Fibroblast of peridontal ligament (primary cell): Measurements from ENCODE around the gene PPHLN1.

Experiments
- DNase-seq: peaks from one replicate; pipeline ENCODE4 v3.0.0-alpha.2; 2010; ENCODE audit errors: extremely low read depth

Gene PPHLN1

GRCh38 chr12:42442311-42442759 is 116.4 kb downstream of the PPHLN1 start:
- DNase-seq: no peak

- DNase-seq: no peak
Measured at GRCh38 chr12:42442888-42443287, 116.9 kb downstream of the PPHLN1 start.

GRCh38 chr12:42444192-42444943 is 118.4 kb downstream of the PPHLN1 start:
- no peak for DNase-seq

GRCh38 chr12:42445891-42446290 is 119.9 kb downstream of the PPHLN1 start:
- no peak for DNase-seq

- no peak for DNase-seq
Measured at GRCh38 chr12:42446761-42447160, 120.8 kb downstream of the PPHLN1 start.

GRCh38 chr12:42447371-42447786 is 121.4 kb downstream of the PPHLN1 start:
- peak; percentile 21 for DNase-seq

- no peak for DNase-seq
Measured at GRCh38 chr12:42448841-42449240, 122.9 kb downstream of the PPHLN1 start.

GRCh38 chr12:42450248-42450647 is 124.3 kb downstream of the PPHLN1 start:
- DNase-seq: no peak

GRCh38 chr12:42458575-42458974 is 132.6 kb downstream of the PPHLN1 start:
- DNase-seq: no peak

- no peak for DNase-seq
Measured at GRCh38 chr12:42459336-42459847, 133.4 kb downstream of the PPHLN1 start.

- no peak for DNase-seq
Measured at GRCh38 chr12:42462486-42462885, 136.5 kb downstream of the PPHLN1 start.

- DNase-seq: no peak
Measured at GRCh38 chr12:42463671-42464070, 137.7 kb downstream of the PPHLN1 start.

- DNase-seq: no peak
Measured at GRCh38 chr12:42468341-42468821, 142.4 kb downstream of the PPHLN1 start.

- DNase-seq: peak; percentile 38
Measured at GRCh38 chr12:42468921-42469320, 143.0 kb downstream of the PPHLN1 start.

- no peak for DNase-seq
Measured at GRCh38 chr12:42469355-42470175, 143.6 kb downstream of the PPHLN1 start.

- no peak for DNase-seq
Measured at GRCh38 chr12:42472376-42472775, 146.4 kb downstream of the PPHLN1 start.

GRCh38 chr12:42473130-42473529 is 147.2 kb downstream of the PPHLN1 start:
- peak; percentile 75 for DNase-seq

GRCh38 chr12:42473561-42473960 is 147.6 kb downstream of the PPHLN1 start:
- DNase-seq: no peak

- no peak for DNase-seq
Measured at GRCh38 chr12:42474391-42474790, 148.4 kb downstream of the PPHLN1 start.

GRCh38 chr12:42475106-42475505 is 149.1 kb downstream of the PPHLN1 start:
- no peak for DNase-seq

GRCh38 chr12:42477941-42478340 is 152.0 kb downstream of the PPHLN1 start:
- DNase-seq: peak; percentile 73

- DNase-seq: no peak
Measured at GRCh38 chr12:42481368-42481767, 155.4 kb downstream of the PPHLN1 start.
